ENCODE measurements around the gene SH3BGRL2.

The SH3BGRL2 gene
- total RNA-seq: 0 to 1.7 reads per million in 2 donors

DNA sequence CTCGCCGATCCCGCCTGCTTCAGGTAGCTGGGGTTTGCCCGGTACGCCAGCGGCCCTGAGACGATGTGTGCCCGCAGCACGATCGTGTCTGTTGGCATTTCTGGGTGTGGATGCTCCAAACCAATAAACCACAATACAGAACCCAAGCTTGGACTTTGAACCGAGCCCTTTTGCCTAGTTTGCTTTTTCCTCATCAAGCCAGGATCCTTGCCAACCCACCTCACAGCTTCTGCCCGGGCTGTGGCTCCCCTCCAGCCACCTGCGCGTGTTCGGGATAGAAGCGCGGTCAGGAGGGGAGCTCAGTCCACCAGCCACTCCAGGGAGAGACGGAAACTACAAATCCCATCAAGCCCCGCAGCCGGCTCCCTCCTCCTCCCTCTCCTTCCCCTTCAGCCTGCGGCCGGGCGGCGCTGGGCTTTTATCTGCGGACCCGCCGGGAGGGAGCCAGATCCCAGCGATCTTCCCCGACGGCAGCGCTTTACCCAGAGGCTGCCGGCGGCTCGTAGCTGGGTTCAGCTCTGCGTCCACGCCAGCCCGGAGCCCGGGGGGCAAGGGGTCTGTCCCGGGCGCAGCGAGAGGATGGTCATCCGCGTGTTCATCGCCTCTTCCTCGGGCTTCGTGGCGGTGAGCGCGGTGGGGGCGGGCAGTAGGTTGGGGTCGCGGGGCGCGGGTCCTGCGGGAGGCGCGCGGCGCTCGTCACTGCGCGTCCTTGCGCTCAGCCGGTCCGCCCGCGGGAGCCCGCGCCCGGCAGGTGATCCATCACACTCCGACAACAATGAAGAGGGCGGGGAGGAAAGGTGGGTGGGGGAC is at the start of gene SH3BGRL2:
Gene SH3BGRL2, plus strand, starts transcription at position 447 of the 810 bp plus-strand sequence. Its CDS starts 133 bp downstream, at position 580.
- peak in 2 of 5 experiments; percentile 3 for DNase-seq

DNA sequence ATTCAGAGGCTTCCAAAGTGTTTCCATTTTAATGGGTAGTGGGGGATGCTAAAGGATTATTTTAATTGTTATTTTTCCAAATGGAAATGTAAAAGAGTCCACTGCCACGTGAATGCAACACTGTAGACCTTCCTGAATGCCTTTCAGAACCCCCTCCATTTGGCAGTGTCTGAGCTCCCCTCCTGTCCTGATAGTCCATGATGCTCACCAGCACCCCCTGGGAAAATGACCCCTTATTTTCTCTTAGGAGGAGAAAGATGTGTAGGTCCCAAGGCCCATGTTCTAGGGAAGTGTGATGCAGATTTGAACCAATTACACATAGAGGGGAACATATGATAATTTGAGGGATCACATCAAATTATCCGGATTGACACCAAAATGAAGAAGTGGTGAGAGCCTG is 46.8 kb upstream of the SH3BGRL2 start:
- no peak for DNase-seq

DNA sequence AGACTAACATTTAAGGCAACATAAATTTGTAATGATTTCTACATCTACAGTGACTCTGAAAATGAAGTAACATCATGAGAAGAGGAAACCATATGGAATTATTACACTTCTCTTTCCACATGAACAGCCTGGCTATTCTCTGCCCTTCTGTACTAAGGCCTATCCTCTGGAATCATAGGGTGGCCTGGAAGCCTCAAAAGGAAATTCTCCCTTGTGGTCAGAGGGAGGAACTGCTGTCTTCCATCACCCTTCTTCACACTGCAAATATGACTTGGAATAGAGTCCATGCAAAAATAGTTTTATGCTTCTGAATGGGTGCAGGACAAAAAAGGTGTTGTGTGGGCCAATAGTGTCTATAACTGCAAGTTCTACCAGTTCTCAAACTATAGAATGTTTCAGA is 44.6 kb upstream of the SH3BGRL2 start:
- DNase-seq: no peak

DNA sequence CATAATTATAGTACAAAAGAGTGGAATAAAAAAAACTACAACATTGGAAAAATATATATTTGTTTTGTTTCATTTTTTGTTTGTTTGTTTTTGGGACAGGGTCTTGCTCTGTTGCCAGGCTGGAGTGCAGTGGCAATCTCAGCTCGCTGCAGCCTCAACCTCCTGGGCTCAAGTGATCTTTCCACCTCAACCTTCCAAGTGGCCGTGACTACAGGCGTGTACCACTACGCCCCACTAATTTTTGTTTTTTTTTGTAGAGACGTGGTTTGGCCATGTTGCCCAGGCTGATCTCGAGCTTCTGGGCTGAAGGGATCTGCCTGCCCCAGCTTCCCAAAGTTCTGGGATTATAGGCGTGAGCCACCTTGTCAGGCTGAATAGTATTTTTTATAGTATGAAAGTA is 41.4 kb upstream of the SH3BGRL2 start:
- DNase-seq: no peak

DNA sequence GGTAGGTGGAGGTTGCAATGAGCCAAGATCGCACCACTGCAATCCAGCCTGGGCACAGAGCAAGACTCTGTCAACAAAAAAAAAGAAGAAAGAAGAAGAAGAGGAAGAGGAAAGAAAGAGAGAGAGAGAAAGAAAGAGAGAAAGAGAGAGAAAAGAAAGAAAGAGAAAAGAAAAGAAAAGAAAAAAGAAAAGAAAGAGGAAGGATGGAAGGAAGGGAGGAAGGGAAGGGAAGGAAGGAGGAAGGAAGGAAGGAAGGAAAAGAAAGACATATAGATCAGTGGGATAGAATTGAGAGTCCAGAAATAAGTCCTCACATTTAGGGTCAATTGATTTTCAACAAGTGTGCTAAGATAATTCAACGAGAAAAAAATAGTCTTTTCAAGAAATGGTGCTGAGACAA is 34.0 kb upstream of the SH3BGRL2 start:
- no peak for DNase-seq

DNA sequence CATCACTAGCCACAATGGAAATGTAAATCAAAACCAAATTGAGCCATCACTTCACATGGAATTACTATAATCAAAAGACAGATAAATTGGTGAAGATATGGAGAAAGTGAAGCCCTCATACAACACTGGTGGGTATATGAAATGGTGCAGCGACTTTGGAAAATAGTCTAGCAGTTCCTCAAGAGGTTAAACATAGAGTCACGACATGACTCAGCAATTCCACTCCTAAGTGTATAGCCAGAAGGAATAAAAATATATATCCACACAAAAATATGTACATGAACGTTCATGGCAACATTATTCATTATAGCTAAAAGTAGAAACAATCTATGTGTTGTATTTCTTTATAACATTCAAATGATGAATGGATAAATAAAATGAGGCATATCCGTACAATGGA is 33.1 kb upstream of the SH3BGRL2 start:
- DNase-seq: no peak

DNA sequence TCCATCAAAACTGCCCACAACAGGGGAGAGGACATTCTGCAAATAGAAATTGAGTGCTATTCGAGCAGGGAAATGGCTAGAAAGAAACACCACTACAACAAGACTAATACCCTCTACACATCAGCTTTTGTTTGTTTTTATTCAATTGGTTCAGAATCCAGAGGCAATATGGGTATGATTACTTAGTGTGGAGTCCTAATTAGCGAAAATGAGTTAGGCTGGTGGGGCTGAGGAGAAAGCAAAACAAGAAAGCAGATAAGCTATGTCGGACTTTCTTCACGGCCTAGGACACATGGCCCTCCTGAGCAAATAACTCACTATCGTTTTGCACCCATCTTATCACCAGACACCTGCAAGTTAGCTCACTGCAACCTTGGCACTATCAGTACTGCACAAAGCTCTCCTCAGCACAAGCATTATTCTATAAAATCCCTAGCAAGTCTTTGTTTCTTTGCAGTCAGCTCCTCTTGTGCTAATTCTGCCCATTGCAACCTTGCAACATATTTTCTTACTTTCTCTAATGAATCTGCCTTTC is 31.3 kb upstream of the SH3BGRL2 start:
- no peak for DNase-seq

DNA sequence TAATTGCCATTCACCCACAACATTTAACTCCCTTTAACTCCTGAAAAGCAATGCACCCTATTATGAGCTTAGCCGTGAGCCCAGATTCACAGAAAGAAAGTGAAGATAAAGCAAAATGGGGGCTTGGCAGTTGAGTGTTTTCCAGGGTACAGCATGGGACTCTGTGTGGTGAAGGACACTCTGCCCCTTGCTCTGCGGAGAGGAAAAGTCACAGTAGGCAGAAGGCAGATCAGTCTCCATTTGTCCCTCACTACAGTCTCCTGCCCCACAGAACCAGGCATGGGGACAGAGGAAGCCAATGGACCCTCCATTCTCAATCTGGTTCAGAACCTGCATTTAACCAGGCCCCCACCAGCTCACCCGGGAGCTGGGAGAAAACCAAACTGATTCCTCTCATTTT is 30.8 kb upstream of the SH3BGRL2 start:
- no peak for DNase-seq

DNA sequence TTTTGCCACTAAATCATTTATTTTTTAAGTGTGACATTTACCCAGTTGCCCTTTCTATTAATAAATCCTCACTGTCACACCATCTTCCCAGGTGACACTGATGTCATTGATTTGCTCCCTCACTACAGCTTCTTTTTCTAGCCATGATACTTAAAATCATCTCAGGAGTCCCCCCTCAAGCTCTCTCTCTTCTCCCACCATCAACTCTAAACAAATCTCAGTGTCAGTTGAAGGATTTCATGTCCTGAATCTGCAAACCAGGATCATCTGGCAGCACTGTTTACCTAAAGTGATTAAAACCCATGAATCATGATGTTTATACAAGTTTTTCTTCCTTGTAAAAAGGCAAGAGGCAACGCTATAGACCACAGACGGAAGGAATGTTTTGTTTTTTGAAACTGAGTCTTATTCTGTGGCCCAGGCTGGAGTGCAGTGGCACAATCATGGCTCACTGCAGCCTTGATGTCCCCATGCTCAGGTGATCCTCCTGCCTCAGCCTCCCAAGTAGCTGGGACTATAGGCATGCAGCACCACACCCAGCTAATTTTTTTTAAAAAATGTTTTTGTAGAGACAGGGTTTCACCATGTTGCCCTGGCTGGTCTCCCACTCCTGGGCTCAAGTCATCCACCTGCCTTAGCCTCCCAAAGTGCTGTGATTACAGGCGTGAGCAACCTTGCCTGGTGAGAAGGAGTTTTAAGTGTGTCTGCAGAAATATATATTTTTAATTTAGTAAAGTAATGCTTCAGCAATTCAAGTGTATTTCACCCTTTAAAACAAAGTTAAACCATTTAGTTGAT is 30.1 kb upstream of the SH3BGRL2 start:
- DNase-seq: no peak

DNA sequence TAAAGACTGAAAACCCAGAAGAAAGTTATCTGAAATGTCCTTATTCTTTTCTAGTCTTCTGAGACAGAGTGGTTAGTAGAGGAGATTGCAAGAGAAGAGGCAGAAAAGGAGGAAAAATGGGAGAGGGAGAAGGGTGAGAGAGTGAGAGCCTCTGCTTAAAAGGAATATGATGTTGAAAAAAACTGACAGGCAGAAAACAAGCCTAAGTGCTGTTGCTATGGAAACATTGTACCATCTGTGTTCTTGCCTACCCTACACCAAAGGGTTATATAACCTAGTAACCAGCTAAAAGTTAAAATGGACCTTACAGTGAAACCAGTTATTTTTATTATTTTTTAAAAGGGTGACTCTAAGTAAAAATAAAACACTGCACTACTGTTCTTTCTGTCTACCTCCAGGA is 28.3 kb upstream of the SH3BGRL2 start:
- DNase-seq: no peak

DNA sequence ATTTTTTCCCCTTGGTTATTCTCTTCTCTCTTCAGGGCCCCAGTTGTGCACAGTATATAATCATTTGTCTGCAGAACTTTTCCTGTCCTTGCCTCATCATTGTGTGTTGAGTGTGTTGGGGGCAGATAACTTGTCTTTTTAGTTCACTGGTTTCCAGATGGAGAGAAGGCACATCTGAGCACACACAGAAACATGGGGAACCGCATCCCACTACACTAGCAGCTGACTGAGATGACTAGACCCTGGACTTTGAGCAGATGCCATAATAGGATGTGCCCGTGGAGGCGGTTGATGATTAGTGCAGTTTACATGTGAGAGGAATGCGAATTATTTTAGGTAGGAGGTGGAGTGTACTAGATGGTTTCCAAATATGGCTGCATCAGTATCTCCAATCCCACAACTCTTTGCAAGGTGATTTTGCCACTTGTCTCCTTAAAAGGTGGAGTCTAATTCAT is 26.5 kb upstream of the SH3BGRL2 start:
- DNase-seq: no peak

DNA sequence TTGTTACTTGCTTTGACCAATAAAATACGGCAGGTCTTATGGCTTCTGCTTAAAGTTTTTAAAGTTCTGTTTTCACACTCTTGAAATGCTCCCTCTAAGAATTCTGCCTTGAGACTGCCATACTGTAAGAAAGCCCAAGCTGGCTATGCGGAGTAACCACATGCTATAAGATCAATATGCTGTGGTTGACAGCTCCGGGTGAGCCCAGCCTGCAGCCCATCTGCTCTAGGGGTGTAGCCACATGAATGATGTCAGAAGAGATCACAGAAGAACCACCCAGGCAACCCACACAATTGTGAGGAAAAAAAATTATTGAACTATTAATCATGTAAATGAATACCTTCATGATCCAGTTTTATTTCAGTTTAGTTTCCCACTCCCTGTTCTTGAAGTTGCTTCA is 26.1 kb upstream of the SH3BGRL2 start:
- DNase-seq: no peak

DNA sequence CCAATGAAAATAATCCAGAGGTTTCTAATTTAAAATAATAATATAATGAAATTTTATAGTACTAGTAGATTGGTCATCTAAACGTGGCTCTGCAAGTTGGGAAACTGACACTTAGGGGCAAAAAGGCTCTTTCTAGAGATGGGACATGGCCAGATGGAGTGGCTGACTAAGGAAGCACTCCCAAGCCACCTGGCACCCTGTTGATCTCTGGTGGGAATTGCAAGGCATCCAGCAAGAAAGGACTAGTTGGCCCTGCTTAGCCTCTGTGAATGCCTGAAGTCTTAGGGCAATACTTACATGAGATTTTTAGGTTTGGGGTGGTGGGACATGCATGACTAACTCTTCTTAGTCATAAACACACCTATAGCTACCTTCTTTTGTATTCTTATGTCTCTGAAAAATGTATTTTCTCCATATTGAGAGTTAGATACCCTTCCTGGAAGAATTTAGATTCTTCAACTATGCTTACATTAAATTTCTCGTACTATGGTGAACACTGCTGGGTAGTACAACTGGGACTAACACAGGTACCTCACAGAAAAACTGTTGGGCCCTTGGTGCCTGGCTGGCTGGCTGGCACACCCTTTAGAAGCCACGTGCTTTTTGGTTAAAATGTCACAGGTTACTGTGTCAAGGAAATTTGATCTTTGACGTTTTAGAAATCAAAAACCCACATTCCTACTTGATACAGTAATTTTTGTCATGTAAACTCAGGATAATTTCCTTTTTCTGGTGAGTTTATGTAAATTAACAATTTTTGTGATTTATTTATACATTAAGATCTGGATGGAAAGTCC is 25.0 kb upstream of the SH3BGRL2 start:
- DNase-seq: no peak

DNA sequence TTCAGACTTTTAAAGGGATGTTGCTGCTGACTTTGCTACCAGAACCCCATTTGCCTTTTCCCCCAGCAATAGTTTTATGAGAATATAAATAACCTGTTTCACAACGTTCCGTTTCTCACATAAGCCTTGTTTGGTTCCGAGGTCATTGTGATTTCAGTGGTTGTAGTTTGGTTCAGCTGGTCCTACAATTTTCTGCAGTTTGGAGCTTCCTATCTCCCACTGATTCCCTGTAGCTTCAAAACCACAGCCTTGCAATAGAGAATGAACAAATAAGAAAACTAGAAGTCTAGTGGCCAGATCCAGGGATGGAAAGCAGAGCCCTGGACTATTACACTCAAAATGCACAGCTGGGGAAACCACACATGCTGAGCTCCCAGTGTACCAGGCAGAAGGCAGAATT is 24.1 kb upstream of the SH3BGRL2 start:
- DNase-seq: no peak

DNA sequence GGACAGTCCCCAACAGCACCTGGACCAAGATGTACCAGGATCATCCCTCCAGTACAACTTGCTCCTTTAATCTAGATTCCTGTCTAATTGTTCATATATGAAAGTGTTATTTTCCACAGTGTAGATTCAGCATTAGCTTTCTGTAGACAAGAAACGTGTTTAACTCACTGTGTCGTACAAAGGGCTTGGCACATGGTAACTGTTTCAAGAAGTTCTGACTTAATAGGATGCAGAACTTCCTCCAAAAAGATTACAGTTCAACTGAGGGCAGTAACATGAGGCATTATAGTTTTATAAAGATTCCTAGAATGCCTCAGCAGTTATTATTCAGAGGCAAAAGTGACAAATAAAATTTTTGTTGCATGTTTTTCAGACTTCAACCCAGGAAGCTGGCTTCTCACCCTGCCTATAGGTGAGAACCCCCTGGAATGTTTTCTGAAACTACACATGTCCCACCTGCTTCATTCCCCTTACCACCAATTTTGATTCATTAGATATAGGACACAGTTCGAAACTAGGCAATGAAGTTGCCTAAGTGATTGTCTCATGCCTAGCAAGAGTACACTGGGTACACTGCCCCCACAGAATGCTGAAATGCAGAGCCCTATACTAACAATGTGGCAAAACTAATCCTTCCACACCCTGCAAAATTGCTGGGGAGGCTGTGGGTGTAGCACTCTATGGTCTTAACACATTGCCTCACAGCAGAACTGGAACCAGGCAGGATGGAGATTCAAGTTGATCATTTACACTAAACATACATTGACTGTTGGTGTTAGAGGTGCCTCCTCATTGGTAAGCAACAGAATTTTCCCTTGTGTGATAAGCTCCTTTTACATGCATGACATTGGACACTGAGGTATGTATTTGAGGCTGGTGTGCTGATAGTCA is 22.6 kb upstream of the SH3BGRL2 start:
- no peak for DNase-seq

DNA sequence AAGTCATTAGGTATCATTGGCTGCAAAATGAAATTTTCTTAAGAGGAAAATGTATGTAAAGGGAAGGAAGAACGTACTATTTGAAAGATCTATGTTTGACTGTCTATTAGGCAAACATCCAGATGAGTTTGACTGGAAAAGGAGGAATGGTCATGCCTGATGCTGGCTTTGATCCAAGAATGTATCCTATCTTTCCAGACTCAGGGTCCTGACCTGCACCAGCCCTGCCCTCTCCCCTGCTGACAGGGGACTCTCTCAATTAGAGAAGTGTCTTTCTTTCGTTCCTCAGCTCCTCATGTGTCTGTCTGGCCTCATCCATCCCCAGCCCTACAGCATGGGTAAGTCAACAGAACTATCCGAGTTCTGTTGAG is 21.9 kb upstream of the SH3BGRL2 start:
- no peak for DNase-seq

DNA sequence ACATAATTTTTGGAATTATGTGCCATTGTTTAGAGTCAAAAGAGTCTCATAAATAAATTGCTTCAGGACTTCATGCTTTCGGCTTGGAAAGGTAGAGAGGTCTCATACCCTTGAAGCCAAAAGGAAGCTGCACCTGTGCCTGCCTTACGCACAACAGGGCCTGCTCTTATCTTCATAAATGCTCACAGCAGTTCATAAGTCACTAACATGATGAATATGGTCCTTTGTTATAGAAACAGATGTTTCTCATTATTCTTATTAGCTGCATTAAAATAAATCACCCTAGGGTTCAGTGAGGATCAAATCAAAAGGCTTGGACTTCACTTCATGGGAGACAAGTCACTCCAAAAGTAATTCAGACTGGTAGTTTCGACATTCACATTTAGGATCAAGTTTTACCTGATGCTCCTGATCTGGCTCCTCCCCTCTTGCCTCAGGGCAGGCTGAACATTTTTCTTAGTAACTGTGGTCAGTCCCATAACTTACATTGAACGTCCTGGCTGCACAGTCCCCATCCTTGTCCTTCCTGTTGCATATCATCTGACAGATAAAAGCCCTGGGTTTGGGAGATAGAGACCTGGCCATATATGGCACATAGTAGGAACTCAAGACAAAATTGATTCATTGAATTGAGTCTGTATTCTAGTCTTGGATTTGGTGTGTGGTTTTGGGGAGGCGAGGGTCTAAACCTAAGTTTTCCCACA is 20.7 kb upstream of the SH3BGRL2 start:
- DNase-seq: no peak

DNA sequence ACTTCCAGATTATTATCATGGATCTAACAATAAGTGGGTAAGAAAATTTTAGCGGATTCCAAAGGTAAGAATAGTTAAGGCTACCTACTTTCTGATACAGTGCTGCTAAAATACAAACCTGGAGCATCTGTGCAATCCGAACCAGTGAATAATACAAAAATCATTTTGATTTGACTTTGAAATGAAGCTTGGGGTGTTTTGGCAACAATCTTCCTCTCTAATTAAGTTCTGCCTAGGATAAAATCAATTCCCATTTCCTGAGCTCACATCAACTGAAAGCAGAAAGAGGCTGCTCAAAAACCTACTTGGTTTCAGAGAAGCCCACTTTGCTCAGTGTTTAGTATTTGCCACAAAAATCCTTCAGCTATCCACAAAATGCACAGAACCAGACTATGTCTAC is 18.7 kb upstream of the SH3BGRL2 start:
- no peak for DNase-seq

DNA sequence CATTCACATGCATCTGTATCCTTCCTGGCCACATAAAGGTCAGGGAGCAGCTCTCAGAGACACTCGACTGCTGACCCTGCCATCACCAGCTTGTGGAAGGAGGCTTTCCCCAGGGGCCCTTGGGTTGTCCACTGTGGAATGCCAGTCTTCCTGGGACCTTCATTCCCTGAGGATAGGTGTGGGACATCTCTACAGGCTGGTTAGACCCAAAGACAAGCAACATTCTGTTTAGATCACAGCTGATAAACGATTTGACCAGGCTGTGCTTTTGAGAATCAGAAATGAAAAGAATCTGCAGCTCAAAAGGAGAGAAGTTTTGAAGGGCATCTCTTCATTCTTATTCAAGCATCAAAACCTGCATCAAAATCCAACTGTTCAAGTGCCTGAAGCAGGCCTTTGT is 18.2 kb upstream of the SH3BGRL2 start:
- no peak for DNase-seq

DNA sequence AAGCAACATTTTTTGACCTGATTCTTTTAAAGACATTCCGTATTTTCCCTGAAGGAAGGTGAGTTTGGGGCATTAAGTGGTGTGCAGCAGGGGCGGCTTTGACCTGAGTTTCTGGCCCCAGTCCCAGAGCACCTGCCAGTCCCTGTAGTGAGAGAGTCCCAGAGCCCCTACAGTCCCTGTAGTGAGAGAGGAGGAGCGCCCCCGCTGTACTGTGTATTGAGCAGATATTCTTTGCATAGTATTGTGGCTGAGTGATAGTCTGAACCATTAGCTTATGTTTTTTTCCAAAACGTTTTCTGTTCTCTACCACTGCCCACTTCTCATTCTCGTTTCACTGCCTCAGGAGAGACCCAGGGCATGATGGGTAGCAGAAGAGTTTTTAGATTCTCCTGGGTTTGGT is 17.2 kb upstream of the SH3BGRL2 start:
- DNase-seq: no peak
